HG03439 (cell line): Measurements from ENCODE around the gene CDH6.

ENCODE experiments used
- ATAC-seq: cut with Tn5 transposase; IDR thresholded peaks from one replicate; pipeline ENCODE4 v1.9.1; 2021; ENCODE audit warnings: mild to moderate bottlenecking, moderate library complexity; ENCODE audit not compliant: unreplicated experiment

The CDH6 gene

GRCh38 chr5:31196309-31196708, 2.8 kb downstream of the CDH6 start:
- no peak for ATAC-seq

DNA sequence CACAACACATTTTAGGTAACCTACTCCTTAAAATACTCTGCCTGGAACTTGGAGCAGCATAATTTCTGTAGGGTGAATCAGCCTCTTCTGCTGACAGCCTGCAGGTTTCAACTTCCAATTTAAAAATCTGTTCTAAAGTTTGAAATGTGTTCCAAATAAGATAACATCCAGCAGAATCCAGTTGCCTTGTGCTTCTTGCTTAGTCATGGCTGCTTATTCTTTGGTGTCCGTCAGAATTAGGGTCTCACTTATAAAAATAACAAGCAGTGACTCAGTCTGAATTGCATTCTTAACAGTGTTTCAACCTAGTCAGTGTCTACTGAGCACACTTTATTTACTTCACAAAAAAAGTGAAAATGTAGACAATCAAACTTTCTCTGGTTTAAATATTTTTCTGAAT, 3.7 kb downstream of the CDH6 start:
- ATAC-seq: no peak

DNA sequence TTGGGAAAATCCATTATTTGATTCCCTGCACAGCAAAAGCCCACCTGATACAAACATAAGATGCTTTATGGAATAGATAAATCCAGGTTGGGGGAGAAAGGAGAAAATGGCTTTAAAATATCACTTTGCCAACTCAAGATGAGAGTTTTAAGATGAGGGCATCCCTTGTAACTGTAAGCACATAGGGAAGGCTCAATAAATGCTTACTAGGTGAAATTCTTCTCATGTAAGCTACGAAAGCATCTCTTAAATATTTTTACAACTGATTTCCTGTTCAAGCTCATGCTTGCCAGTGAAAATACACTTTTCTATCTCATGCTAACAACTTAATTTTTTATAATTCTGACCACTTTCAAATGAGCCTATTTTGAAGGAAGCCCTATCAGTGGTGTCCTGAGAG, 11.5 kb downstream of the CDH6 start:
- ATAC-seq: no peak

GRCh38 chr5:31208043-31208442, 14.6 kb downstream of the CDH6 start:
- ATAC-seq: no peak

- ATAC-seq: no peak
Measured at GRCh38 chr5:31209334-31209733, 15.8 kb downstream of the CDH6 start.

- no peak for ATAC-seq
Measured at GRCh38 chr5:31211098-31211497, 17.6 kb downstream of the CDH6 start.

- ATAC-seq: no peak
Measured at GRCh38 chr5:31213257-31213656, 19.8 kb downstream of the CDH6 start.

DNA sequence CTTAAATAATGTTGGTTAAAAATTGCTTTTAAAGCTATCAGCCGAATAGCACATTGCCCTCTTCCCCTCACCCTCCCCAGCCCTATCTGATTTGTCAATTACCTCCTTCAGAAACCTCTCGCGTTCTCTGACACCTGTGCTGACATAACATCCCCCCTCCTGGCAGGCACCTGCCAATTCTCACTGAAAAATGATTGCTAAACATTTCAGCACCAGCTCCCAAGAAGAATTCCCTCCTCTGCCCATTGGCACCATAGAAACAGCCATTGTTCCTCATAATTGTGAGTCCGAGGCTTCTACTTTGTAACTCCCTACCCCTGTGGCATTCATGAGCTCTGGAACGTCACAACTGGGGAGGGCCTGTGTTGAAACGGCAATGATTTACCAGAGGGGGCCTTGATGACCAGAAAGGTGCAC, 20.2 kb downstream of the CDH6 start:
- no peak for ATAC-seq

DNA sequence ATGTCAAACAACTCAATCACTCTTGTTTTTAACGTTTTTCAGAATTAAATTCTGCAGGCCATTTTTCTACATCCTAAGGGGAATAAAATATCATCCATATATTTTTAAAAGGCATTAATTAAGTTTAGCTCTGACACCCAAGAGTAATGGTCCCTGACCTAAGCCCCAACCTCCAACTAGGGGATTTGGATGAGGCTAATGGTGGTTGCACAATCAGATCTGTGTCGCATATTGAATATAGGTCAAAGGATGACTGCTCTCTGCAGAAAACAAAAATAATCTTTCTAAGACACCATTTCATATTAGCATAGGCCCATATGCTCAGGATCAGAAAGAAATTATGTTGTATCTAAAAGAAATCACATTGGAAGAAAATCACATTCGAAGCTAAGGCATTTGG, 20.7 kb downstream of the CDH6 start:
- no peak for ATAC-seq

- ATAC-seq: no peak
Measured at GRCh38 chr5:31215236-31215635, 21.8 kb downstream of the CDH6 start.

GRCh38 chr5:31217446-31217845, 24.0 kb downstream of the CDH6 start:
- ATAC-seq: no peak

DNA sequence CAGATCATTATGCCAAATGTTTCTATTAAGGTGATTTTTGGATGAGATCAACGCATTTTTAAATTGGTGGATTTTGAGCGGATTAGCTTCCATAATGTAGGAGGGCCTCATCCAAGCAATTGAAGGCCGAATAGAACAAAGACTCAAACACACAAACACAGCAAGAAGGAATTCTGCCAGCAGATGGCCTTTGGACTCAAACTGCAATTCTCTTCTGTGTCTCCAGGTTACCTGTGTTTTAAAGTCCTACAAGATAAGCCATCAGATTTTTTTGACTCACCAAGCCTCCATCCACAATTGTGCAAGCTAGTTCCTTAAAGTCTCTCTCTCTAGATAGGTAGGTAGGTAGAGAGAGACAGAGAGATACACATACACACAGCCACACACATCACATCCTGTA, 25.5 kb downstream of the CDH6 start:
- ATAC-seq: no peak

- no peak for ATAC-seq
Measured at GRCh38 chr5:31221001-31221400, 27.5 kb downstream of the CDH6 start.

GRCh38 chr5:31225118-31225517, 31.6 kb downstream of the CDH6 start:
- no peak for ATAC-seq

DNA sequence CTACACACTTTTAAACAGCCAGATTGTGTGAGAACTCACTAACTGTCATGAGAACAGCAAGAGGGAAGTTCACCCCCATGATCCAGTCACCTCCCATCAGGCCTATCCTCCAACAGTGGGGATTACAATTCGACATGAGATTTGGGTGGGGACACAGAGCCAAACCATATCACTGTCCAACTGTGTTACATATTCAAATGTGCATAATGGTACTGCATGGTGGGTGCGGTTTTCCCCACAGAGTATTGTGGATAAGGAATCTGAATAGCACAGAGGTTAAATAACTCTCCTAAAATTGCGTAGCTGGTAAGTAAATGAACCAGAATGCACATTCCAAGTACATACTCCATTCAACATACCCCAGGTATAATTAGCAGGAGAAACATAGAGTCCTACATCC, 32.1 kb downstream of the CDH6 start:
- ATAC-seq: no peak

DNA sequence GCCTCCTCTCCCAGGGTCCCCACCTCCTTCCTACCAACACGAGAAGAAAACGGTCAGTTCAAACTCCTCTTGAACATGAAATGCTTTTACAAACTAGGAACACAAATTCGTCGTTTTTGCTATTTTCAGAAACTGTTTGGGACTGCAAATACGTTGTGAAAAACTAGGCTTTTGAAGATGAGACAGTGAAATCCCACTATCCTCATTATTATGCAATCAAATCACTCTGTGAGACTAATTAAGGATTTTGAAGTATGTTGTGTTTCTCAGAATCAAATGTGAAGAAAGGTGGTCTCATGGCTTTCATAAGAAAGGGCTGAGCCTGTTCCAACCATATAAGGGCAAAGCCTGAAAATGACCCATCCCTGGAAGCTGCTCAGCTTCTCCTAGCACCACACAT, 33.2 kb downstream of the CDH6 start:
- ATAC-seq: no peak

DNA sequence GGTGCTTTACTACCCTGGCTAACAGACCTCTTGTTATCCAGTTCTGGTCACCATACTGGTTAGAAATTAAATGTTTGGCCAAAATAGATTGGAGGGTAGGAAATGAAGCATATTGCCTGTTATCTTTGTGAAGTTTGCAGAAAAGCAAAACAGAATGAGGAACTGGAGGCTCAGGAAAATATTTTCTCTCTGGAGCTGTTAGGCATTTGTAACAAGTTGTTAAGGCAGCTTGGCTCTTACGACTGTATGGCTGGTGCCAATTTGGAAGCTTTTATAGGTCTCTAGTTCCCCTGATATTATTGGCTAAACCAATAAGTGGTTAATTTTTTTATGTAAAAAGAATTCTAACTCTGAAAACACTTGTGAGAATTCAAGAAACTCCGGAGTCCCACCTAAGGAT, 35.8 kb downstream of the CDH6 start:
- no peak for ATAC-seq

- no peak for ATAC-seq
Measured at GRCh38 chr5:31231177-31231838, 37.8 kb downstream of the CDH6 start.

- ATAC-seq: no peak
Measured at GRCh38 chr5:31232273-31232888, 38.9 kb downstream of the CDH6 start.

- no peak for ATAC-seq
Measured at GRCh38 chr5:31235381-31235780, 41.9 kb downstream of the CDH6 start.

GRCh38 chr5:31236339-31236738, 42.9 kb downstream of the CDH6 start:
- ATAC-seq: no peak

- ATAC-seq: no peak
Measured at GRCh38 chr5:31237174-31237573, 43.7 kb downstream of the CDH6 start.

GRCh38 chr5:31238497-31238896, 45.0 kb downstream of the CDH6 start:
- no peak for ATAC-seq
